Pancreas (tissue), 10 donors: ENCODE results near the gene TRIO. TPM values are rescaled to one million over a fixed set of nuclear protein-coding genes. Genes with fewer than 3 reads are reported as not detected.

Experiments
- ATAC-seq, 4 donors: fragments of 200-7000 bp; cut with Tn5 transposase; one replicate each; pipeline versions ENCODE4 v1.8.0 to v1.9.1; 2020; ENCODE audit warnings: mild to moderate bottlenecking in 4 of 4, moderate library complexity in 4 of 4
- DNase-seq, 6 donors: peaks; one replicate each; pipeline ENCODE4 v3.0.0-alpha.2; 2020
- FAIRE-seq: peaks from 2 replicates; lab custom pipeline; 2012; peaks lifted over from hg19 to GRCh38; lab: Jason Lieb, UNC
- H3K27ac ChIP-seq, 4 donors: fragments of 200-600 bp; sonication (generic); 1 replicate in 3 of 4; 2 replicates in 1 of 4; pipeline versions ENCODE4 v1.5.0 to v1.8.0; 2020
- H3K27me3 ChIP-seq, 4 donors: fragments of 200-600 bp; one replicate each; pipeline ENCODE4 v1.8.0; 2021
- H3K36me3 ChIP-seq, 3 donors: fragments of 200-600 bp; sonication (generic) in 1 of 3; one replicate each; pipeline versions ENCODE4 v1.5.0 to v1.8.0; 2020 to 2021
- H3K4me1 ChIP-seq, 3 donors: fragments of 200-600 bp; one replicate each; pipeline ENCODE4 v1.8.0; 2021
- H3K4me3 ChIP-seq, 4 donors: fragments of 200-600 bp; sonication (generic) in 2 of 4; one replicate each; pipeline versions ENCODE4 v1.5.0 to v1.8.0; 2020 to 2021
- H3K9me3 ChIP-seq, 4 donors: fragments of 200-600 bp; one replicate each; pipeline ENCODE4 v1.8.0; 2021
- CTCF ChIP-seq, 4 donors: fragments of 200-600 bp; sonication (generic) in 3 of 4; IDR thresholded peaks; one replicate each; pipeline versions ENCODE4 v1.5.0 to v1.8.0; 2021; ENCODE audit warnings: antibody characterized with exemption in 4 of 4
- WGBS, 2 donors: extraction: QIAGEN DNeasy Blood & Tissue Kit; methylation state at CpG; one replicate each; pipeline ENCODE4 v1.1.7; 2013; 5-methylcytosine and 5-hydroxymethylcytosine counted together
- intact Hi-C, 3 donors: fragments of 100-400 bp; cut with DNase I; formaldehyde crosslinking; loops; one replicate each; pipeline versions ENCODE4 v1.11.1 to v1.14.2; 2022
- polyA plus RNA-seq, 2 donors: library from polyadenylated mRNA; stranded (reverse); fragments of 200-250 nt; gene quantifications; one replicate each; pipeline ENCODE4 v1.2.3, GENCODE V29; 2013
- total RNA-seq, 6 donors: library from RNA; stranded (reverse); fragmentation: NEBNext Ultra II Directional in 4 of 6; extraction: Animal tissue kit (Norgen Biotek cat#: 25700) in 4 of 6; gene quantifications; one replicate each; pipeline versions ENCODE4 v1.2.1 to v1.2.4, GENCODE V29; 2021 to 2023
- donor health status: healthy with polysubstance abuse.
- donor health status: DM: no; HTN: no; CAD: no; lungs with moderate emphysema.
- donor health status: DM: no; HTN: no; CAD: no.
- donor health status: control.
- donor health status: control.
- donor health status: Bipolar disorder and iron deficiency.
- donor health status: DM: yes; HTN: yes; CAD: no.
- donor health status: DM: no; HTN: no; CAD: no.
- donor health status: DM: no; HTN: no; CAD: no.
- donor health status: DM: yes; HTN: yes; CAD: no.

TRIO gene
- total and polyA plus RNA-seq, 8 donors: 27.3 to 82.5 (median 38.3) TPM

- WGBS, 2 donors: 76 to 79% methylated on average over 7 of the region's 7 CpGs
- ATAC-seq (peak in 1 of 4 donors; percentile 39), DNase-seq (no peak), FAIRE-seq (no peak)
- H3K4me3 ChIP-seq: no peak overlapping the region
- peaks cover 0 to 18% (median 3%) of the 10 kb centered on the region in 3 donors for H3K4me1 ChIP-seq
- H3K27me3 ChIP-seq: no peaks in the 10 kb centered on the region
- H3K27ac ChIP-seq: no peak overlapping the region
- H3K9me3 ChIP-seq: no peaks in the 10 kb centered on the region
- no peaks in the 10 kb centered on the region for H3K36me3 ChIP-seq
- intact Hi-C loops: no loop called here
- TF ChIP-seq CTCF (IDR thresholded peaks at IDR 0.05): no peak
These were observed 18.8 kb downstream of the TRIO start for GRCh38 chr5:14161825-14162556.

DNA sequence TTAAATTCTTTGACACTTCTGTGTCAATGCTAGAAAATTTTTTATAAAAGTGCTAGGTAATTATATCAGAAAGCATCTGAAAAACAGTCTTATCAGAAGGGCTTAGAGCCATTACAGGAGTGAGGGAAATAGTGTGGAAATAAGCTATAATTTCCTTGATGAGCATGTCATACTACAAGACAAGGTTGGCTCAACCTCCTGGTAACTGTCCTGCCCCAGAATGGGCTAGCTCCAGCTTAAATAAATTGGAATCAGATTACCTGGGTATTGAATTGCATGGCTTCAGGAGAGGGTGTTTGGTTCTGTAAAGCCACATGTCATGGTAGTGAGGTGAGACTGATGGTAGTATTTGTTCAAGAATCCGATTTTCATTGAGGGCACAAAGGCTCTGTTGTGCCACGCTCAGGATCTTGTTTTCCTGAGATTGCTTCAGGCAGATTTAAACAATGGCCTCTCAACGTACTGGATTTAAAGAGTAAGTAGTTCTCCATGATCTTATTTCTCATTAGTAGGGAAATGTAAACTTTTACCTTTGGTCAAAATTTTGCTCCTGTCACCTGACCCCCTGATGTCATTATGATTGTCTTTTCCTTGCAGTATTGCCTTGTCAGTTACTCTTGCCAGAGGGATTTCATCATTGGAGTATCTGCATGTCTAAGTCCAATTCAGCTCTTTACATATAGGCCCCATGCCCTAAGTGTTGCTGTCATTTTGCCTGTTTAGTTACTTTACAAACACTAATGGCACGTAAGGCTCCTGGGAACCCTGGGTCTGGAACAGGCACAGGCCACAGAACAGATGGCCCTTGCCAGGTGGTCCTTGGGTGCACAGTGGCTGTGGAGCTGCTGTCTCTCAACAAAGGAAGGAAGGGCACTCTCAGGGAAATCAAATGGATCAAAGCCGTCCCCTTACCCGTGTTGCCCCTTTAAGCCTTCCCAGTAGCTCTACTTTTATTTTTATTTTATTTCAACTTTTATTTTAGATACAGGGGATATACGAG lies 21.3 kb downstream of the TRIO start:
- no peak for ATAC-seq
- DNase-seq: no peak
- Histone ChIP-seq H3K4me3 (no peak overlapping the region), H3K27me3 (no peaks in the 10 kb centered on the region), H3K9me3 (no peaks in the 10 kb centered on the region), H3K4me1 (peaks cover 0 to 30% (median 3%) of the 10 kb centered on the region in 3 donors), H3K36me3 (no peaks in the 10 kb centered on the region), H3K27ac (no peak overlapping the region)
- intact Hi-C loops: no loop called here
- TF ChIP-seq CTCF (IDR thresholded peaks at IDR 0.05): no peak
- FAIRE-seq: no peak
- WGBS, 2 donors: 91 to 96% methylated on average over 7 of the region's 7 CpGs

- no peak overlapping the region for H3K4me3 ChIP-seq
- H3K27ac ChIP-seq: peak overlapping the region in 1 of 4 donors; percentile 9
- no peak for FAIRE-seq
- DNase-seq: no peak
- intact Hi-C loops: no loop called here
- no peaks in the 10 kb centered on the region for H3K36me3 ChIP-seq
- H3K9me3 ChIP-seq: no peaks in the 10 kb centered on the region
- H3K4me1 ChIP-seq: peaks cover 0 to 30% (median 3%) of the 10 kb centered on the region in 3 donors
- ATAC-seq: peak in 1 of 4 donors; percentile 51
- WGBS, 2 donors: 93 to 97% methylated on average over 9 of the region's 9 CpGs
- no peak for TF ChIP-seq CTCF (IDR thresholded peaks at IDR 0.05)
- H3K27me3 ChIP-seq: no peaks in the 10 kb centered on the region
These were observed 22.4 kb downstream of the TRIO start for GRCh38 chr5:14165375-14166106.

DNA sequence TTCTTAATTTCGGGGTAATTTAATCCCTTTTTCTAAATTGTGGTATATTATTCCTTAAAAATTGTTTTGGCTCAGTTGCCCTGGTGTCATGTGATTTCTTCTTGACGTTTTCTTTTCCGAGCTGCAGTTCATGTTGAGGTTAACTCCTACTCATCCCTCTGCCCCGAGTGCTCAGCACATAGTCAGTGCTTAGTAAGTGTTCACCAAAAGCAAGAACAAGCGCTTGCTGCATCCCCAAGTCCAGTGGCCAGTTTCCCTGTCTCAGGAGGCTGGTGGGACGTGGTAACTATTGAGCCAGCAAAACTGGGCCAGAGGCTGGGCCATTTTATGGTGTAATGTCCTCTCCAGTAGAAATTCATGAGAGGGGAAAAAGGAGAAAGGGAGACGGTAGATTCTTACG lies 23.3 kb downstream of the TRIO start:
- DNase-seq: no peak
- H3K9me3 ChIP-seq: no peaks in the 10 kb centered on the region
- H3K27me3 ChIP-seq: no peaks in the 10 kb centered on the region
- WGBS, 2 donors: 87 to 88% methylated on average over 8 of the region's 8 CpGs
- intact Hi-C loops: no loop called here
- no peak for TF ChIP-seq CTCF (IDR thresholded peaks at IDR 0.05)
- no peak overlapping the region for H3K4me3 ChIP-seq
- no peak for ATAC-seq
- no peak for FAIRE-seq
- no peaks in the 10 kb centered on the region for H3K36me3 ChIP-seq
- H3K4me1 ChIP-seq: peaks cover 0 to 36% (median 3%) of the 10 kb centered on the region in 3 donors
- H3K27ac ChIP-seq: no peak overlapping the region
